GM18520 (cell line): ENCODE data around the gene RBM4.

Experiments
- ATAC-seq: cut with Tn5 transposase; IDR thresholded peaks from one replicate; pipeline ENCODE4 v1.9.1; 2021; ENCODE audit not compliant: unreplicated experiment

The RBM4 gene

GRCh38 chr11:66649903-66650302 is 11.4 kb downstream of the RBM4 start:
- ATAC-seq: no peak

- ATAC-seq: no peak
These were observed 12.5 kb downstream of the RBM4 start for GRCh38 chr11:66651016-66651415.

GRCh38 chr11:66652651-66653050 is 14.1 kb downstream of the RBM4 start:
- ATAC-seq: no peak

GRCh38 chr11:66653123-66653522 is 14.6 kb downstream of the RBM4 start:
- ATAC-seq: no peak

- no peak for ATAC-seq
These were observed 21.3 kb downstream of the RBM4 start for GRCh38 chr11:66659763-66660162.

GRCh38 chr11:66663741-66664296 is 25.3 kb downstream of the RBM4 start:
- no peak for ATAC-seq

- no peak for ATAC-seq
These were observed 26.9 kb downstream of the RBM4 start for GRCh38 chr11:66665369-66665768.

GRCh38 chr11:66670816-66671215 is 32.3 kb downstream of the RBM4 start:
- ATAC-seq: no peak

GRCh38 chr11:66674964-66675602 is 36.6 kb downstream of the RBM4 start:
- no peak for ATAC-seq

GRCh38 chr11:66676282-66676919 is 37.9 kb downstream of the RBM4 start:
- ATAC-seq: no peak

- ATAC-seq: no peak
These were observed 38.6 kb downstream of the RBM4 start for GRCh38 chr11:66676931-66677598.

- peak; percentile 88 for ATAC-seq
These were observed 39.3 kb downstream of the RBM4 start, which contains the start of gene RBM4B for GRCh38 chr11:66677599-66678375. TSS of gene RBM4B (minus strand) at chr11:66677887. CDS start at chr11:66677079, 808 bp downstream.

GRCh38 chr11:66680966-66681645 is 42.6 kb downstream of the RBM4 start:
- ATAC-seq: no peak

- no peak for ATAC-seq
These were observed 45.4 kb downstream of the RBM4 start for GRCh38 chr11:66683877-66684276.

- no peak for ATAC-seq
These were observed 46.1 kb downstream of the RBM4 start for GRCh38 chr11:66684635-66685034.

- ATAC-seq: no peak
These were observed 47.0 kb downstream of the RBM4 start for GRCh38 chr11:66685276-66686099.

GRCh38 chr11:66686100-66686785 is 47.7 kb downstream of the RBM4 start:
- ATAC-seq: no peak

- ATAC-seq: no peak
These were observed 48.6 kb downstream of the RBM4 start for GRCh38 chr11:66686801-66687750.
